Panc1 (cell line): ENCODE data around the gene PLXNC1. TPM values are rescaled to one million over a fixed set of nuclear protein-coding genes. Genes with fewer than 3 reads are reported as not detected.
A peak's percentile ranks its signal among the peaks of the same experiment; 100 is the strongest.

Source experiments
- ATAC-seq: fragments of 200-7000 bp; cut with Tn5 transposase; 2 replicates; pipeline ENCODE4 v1.9.1; 2020; ENCODE audit warnings: mild to moderate bottlenecking, moderate library complexity
- BruUV-seq: library from RNA; stranded (reverse); fragments of 400-500 nt; replicated peaks from 2 replicates; lab custom pipeline; 2021; lab: Mats Ljungman, UMichigan
- CTCF ChIA-PET: fragments of 300-600 bp; sonication (Branson Sonifier 250); formaldehyde crosslinking; loops from one replicate; lab custom pipeline; 2022; ENCODE audit warnings: antibody characterized with exemption; lab: Charles Lee
- POLR2A ChIA-PET: fragments of 300-600 bp; sonication (Branson Sonifier 250); formaldehyde crosslinking; loops from one replicate; lab custom pipeline; 2022; ENCODE audit warnings: antibody characterized with exemption; lab: Charles Lee
- DNase-seq: peaks from one replicate; pipeline ENCODE4 v3.0.0-alpha.2; 2010; ENCODE audit warnings: low read depth, low spot score
- H3K27ac ChIP-seq: 2 replicates; pipeline ENCODE4 v1.5.1; 2011; ENCODE audit warnings: mild to moderate bottlenecking, low read length, inconsistent platforms
- H3K27me3 ChIP-seq: fragments of 200-500 bp; sonication (Bioruptor generic); 2 replicates; pipeline ENCODE4 v1.6.0; 2014; ENCODE audit warnings: low read length, inconsistent platforms; ENCODE audit not compliant: control insufficient read depth, insufficient read depth
- H3K36me3 ChIP-seq: fragments of 200-500 bp; sonication (Bioruptor generic); 2 replicates; pipeline ENCODE4 v1.5.1; 2014; ENCODE audit warnings: inconsistent platforms, mild to moderate bottlenecking, low read length, moderate library complexity; ENCODE audit not compliant: control insufficient read depth, insufficient read depth
- H3K4me1 ChIP-seq: 2 replicates; pipeline ENCODE4 v1.5.1; 2011; ENCODE audit warnings: inconsistent platforms, mild to moderate bottlenecking, low read length, moderate library complexity; ENCODE audit not compliant: control insufficient read depth, insufficient read depth
- H3K4me3 ChIP-seq, 2 experiments: 2 replicates each; pipeline ENCODE4 v1.5.1; 2011 to 2012; ENCODE audit warnings: low read depth in 2 of 2, low read length in 2 of 2, mild to moderate bottlenecking in 2 of 2, inconsistent platforms in 1 of 2, moderate library complexity in 1 of 2
- H3K9me3 ChIP-seq: fragments of 200-500 bp; sonication (Bioruptor generic); 2 replicates; pipeline ENCODE4 v1.5.1; 2014; ENCODE audit warnings: low read depth, mild to moderate bottlenecking, inconsistent platforms, low read length, moderate library complexity; ENCODE audit not compliant: control insufficient read depth, insufficient read depth
- POLR2AphosphoS5 ChIP-seq: IDR thresholded peaks from 2 replicates; pipeline ENCODE4 v1.6.1; 2012; ENCODE audit warnings: mild to moderate bottlenecking, low read depth, low read length, moderate library complexity
- SIN3A ChIP-seq: IDR thresholded peaks from 2 replicates; pipeline ENCODE4 v1.6.1; 2012; ENCODE audit warnings: low read depth, mild to moderate bottlenecking, low read length, moderate library complexity, borderline replicate concordance; ENCODE audit not compliant: insufficient read depth
- TCF7L2 ChIP-seq: IDR thresholded peaks from 2 replicates; pipeline ENCODE4 v1.6.1; 2011; ENCODE audit warnings: mild to moderate bottlenecking, low read depth, low read length, inconsistent platforms
- in situ Hi-C: cut with HindIII; loops from 2 replicates; pipeline ENCODE4 v1.10.0; 2016; ENCODE audit warnings: low sequenced_read_pairs, low pct_unique_long_range_greater_than_20kb
- intact Hi-C: fragments of 100-400 bp; cut with micrococcal nuclease; formaldehyde crosslinking; loops from one replicate; pipeline ENCODE4 v1.10.0; 2022; ENCODE audit not compliant: unreplicated experiment
- total RNA-seq: library from RNA; stranded (reverse); gene quantifications from one replicate; pipeline ENCODE4 v1.2.1, GENCODE V29; 2021; ENCODE audit not compliant: unreplicated experiment
- TF ChIP-seq, protein P1 (sequence below): fragments of 450-650 bp; IDR thresholded peaks from 2 replicates; pipeline ENCODE4 v1.5.1; 2017; ENCODE audit warnings: mild to moderate bottlenecking
- TF ChIP-seq, protein P2 (sequence below), 2 experiments: IDR thresholded peaks; 2 replicates each; pipeline ENCODE4 v1.6.1; 2011 to 2012; ENCODE audit warnings: low read depth in 2 of 2, control low read depth in 1 of 2, low read length in 1 of 2, mild to moderate bottlenecking in 1 of 2, moderate library complexity in 1 of 2; ENCODE audit not compliant: insufficient read depth in 1 of 2

The PLXNC1 gene
- total RNA-seq, 1 experiment from 2014 or later: 0.57 TPM

DNA sequence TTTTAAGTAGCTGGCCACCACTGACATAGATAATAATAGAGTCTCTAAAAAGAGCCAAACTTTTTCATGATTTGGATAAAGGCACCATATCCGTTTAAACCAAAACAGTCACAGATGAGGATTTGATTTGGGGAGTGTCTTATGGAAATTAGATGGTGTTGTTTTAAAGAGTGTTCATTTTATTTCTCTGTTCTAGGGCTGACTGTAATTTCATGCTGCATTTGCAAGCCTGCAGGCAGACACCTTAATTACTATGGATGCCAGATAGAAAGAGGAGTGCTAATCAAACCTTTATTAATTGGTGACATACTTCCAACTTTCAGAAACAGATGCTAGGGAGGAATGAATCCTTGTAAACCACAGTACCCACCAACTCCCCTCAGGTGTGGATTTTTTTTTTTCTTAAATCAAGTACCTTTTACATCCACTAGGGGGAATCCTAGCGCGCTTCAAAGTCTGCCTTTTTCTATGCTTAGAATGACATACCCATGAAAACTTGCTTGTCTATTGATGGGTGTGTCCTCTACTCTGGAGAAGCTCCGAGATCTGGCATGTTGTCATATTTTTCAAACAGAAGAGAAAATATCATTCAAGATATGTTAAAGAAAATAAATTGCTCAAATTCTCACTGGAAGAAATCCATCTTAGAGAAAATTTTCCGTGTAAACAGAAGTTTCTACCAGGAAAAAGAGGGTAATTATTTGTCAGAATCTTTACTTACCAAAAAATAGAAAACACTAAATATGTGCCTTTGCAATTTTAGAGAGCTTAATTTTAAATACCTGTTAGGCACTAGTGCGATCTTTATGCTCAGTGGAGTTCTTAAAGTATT lies 14.2 kb upstream of the PLXNC1 start:
- CTCF ChIA-PET: interaction anchor here (0.6 kb wide), 1 partner anchor 1400 kb away, joined by 5 read pairs; no protein-coding TSS in a partner anchor
- Histone ChIP-seq H3K27me3 (peaks cover 6% of the 10 kb centered on the region; the same call in 1 of the 2 replicates), H3K4me3 (no peak overlapping the region), H3K9me3 (no peaks in the 10 kb centered on the region), H3K4me1 (no peaks in the 10 kb centered on the region), H3K36me3 (no peaks in the 10 kb centered on the region), H3K27ac (no peak overlapping the region)
- no TSS peak for BruUV-seq
- in situ Hi-C loops (no loop called here), intact Hi-C loops (loop anchor here (5.0 kb wide), 1 partner anchor 398 kb away; no protein-coding TSS in a partner anchor)
- TF ChIP-seq, protein P1, sequence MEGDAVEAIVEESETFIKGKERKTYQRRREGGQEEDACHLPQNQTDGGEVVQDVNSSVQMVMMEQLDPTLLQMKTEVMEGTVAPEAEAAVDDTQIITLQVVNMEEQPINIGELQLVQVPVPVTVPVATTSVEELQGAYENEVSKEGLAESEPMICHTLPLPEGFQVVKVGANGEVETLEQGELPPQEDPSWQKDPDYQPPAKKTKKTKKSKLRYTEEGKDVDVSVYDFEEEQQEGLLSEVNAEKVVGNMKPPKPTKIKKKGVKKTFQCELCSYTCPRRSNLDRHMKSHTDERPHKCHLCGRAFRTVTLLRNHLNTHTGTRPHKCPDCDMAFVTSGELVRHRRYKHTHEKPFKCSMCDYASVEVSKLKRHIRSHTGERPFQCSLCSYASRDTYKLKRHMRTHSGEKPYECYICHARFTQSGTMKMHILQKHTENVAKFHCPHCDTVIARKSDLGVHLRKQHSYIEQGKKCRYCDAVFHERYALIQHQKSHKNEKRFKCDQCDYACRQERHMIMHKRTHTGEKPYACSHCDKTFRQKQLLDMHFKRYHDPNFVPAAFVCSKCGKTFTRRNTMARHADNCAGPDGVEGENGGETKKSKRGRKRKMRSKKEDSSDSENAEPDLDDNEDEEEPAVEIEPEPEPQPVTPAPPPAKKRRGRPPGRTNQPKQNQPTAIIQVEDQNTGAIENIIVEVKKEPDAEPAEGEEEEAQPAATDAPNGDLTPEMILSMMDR: peak; percentile 74
- TF ChIP-seq SIN3A: no peak
- POLR2A ChIA-PET: no interaction called here
- DNase-seq: peak; percentile 20
- ATAC-seq: peak; percentile 63

DNA sequence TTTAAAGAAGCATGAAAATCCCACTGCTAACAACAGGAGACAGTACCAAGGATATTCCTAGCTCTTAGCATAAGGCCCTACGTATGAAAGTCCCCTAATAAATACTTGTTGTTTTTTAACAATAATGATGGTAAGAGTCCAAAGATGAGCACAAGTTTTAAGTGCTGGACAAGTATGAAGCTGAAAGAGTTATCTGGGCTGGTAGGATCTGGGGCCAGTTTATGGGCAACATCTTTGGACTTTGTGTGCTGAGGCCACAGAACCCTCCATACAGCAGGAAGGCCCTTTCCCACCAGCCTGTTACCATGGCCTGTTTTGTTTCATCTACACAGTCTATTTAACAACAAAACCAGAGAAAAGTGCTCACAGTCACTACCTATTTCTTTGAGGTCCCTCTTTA lies 12.5 kb upstream of the PLXNC1 start:
- CTCF ChIA-PET: no interaction called here
- H3K27ac ChIP-seq: no peak overlapping the region
- ATAC-seq (no peak), DNase-seq (no peak)
- TF ChIP-seq POLR2AphosphoS5 (no peak), TCF7L2 (no peak), SIN3A (no peak)
- TF ChIP-seq, protein P2, sequence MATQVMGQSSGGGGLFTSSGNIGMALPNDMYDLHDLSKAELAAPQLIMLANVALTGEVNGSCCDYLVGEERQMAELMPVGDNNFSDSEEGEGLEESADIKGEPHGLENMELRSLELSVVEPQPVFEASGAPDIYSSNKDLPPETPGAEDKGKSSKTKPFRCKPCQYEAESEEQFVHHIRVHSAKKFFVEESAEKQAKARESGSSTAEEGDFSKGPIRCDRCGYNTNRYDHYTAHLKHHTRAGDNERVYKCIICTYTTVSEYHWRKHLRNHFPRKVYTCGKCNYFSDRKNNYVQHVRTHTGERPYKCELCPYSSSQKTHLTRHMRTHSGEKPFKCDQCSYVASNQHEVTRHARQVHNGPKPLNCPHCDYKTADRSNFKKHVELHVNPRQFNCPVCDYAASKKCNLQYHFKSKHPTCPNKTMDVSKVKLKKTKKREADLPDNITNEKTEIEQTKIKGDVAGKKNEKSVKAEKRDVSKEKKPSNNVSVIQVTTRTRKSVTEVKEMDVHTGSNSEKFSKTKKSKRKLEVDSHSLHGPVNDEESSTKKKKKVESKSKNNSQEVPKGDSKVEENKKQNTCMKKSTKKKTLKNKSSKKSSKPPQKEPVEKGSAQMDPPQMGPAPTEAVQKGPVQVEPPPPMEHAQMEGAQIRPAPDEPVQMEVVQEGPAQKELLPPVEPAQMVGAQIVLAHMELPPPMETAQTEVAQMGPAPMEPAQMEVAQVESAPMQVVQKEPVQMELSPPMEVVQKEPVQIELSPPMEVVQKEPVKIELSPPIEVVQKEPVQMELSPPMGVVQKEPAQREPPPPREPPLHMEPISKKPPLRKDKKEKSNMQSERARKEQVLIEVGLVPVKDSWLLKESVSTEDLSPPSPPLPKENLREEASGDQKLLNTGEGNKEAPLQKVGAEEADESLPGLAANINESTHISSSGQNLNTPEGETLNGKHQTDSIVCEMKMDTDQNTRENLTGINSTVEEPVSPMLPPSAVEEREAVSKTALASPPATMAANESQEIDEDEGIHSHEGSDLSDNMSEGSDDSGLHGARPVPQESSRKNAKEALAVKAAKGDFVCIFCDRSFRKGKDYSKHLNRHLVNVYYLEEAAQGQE (IDR thresholded peaks at IDR 0.05; ENCODE audit: insufficient read depth in 1 of 2, low read depth in 2 of 2, low read length in 1 of 2): no peak
- TF ChIP-seq, protein P1: no peak
- intact Hi-C loops: no loop called here
- peaks cover 6% of the 10 kb centered on the region; the same call in 1 of the 2 replicates for H3K27me3 ChIP-seq
- H3K4me1 ChIP-seq: no peaks in the 10 kb centered on the region
- no peaks in the 10 kb centered on the region for H3K36me3 ChIP-seq
- POLR2A ChIA-PET: no interaction called here
- in situ Hi-C loops: no loop called here
- no peaks in the 10 kb centered on the region for H3K9me3 ChIP-seq
- no TSS peak for BruUV-seq
- H3K4me3 ChIP-seq: no peak overlapping the region
